ENCODE results near the gene MTRFR.
A peak's percentile ranks its signal among the peaks of the same experiment; 100 is the strongest.
"Not testable (repeated sequence)": the region's sequence is repeated elsewhere in the genome, so short reads cannot be mapped to it uniquely, and the experiment has no call there.

The MTRFR gene

GRCh38 chr12:123232807-123233504 lies at the start of gene MTRFR, which contains the start of gene MPHOSPH9:
Gene MTRFR (plus strand): TSS chr12:123233436. CDS start chr12:123253675, 20,239 bp downstream.
Gene MPHOSPH9 (minus strand): TSS chr12:123233141. CDS start chr12:123230364, 2,777 bp downstream.
- peak; percentile 100 for DNase-seq

- no peak for DNase-seq
Measured at GRCh38 chr12:123187637-123188036, 45.6 kb upstream of the MTRFR start.

- DNase-seq = no peak
Measured at GRCh38 chr12:123199936-123200335, 33.3 kb upstream of the MTRFR start.

- peak; percentile 8 for DNase-seq
Measured at GRCh38 chr12:123200414-123200813, 32.8 kb upstream of the MTRFR start.

GRCh38 chr12:123206794-123207193 lies 26.4 kb upstream of the MTRFR start:
- not testable (repeated sequence) for DNase-seq

- DNase-seq = not testable (repeated sequence)
Measured at GRCh38 chr12:123207815-123208214, 25.4 kb upstream of the MTRFR start.

GRCh38 chr12:123223241-123223668 lies 10.0 kb upstream of the MTRFR start:
- no peak for DNase-seq

- DNase-seq = no peak
Measured at GRCh38 chr12:123225443-123225842, 7.8 kb upstream of the MTRFR start.

- no peak for DNase-seq
Measured at GRCh38 chr12:123227581-123228258, 5.5 kb upstream of the MTRFR start.

- no peak for DNase-seq
Measured at GRCh38 chr12:123229051-123229450, 4.2 kb upstream of the MTRFR start.

- peak; percentile 92 for DNase-seq
Measured at GRCh38 chr12:123231931-123232330, 1.3 kb upstream of the MTRFR start.

GRCh38 chr12:123232472-123232806 lies 797 bp upstream of the MTRFR start:
- DNase-seq = no peak

- DNase-seq = peak; percentile 50
Measured at GRCh38 chr12:123233505-123234308, 471 bp downstream of the MTRFR start.

GRCh38 chr12:123237646-123238329 lies 4.6 kb downstream of the MTRFR start:
- DNase-seq = peak; percentile 71

- DNase-seq = no peak
Measured at GRCh38 chr12:123238330-123238682, 5.1 kb downstream of the MTRFR start.

GRCh38 chr12:123238961-123239360 lies 5.7 kb downstream of the MTRFR start:
- no peak for DNase-seq

- DNase-seq = peak; percentile 97
Measured at GRCh38 chr12:123242116-123242904, 9.1 kb downstream of the MTRFR start.

GRCh38 chr12:123243671-123244262 lies 10.5 kb downstream of the MTRFR start:
- peak; percentile 19 for DNase-seq

- no peak for DNase-seq
Measured at GRCh38 chr12:123245678-123246077, 12.4 kb downstream of the MTRFR start.

GRCh38 chr12:123248129-123248528 lies 14.9 kb downstream of the MTRFR start:
- not testable (repeated sequence) for DNase-seq

GRCh38 chr12:123248996-123249741 lies 15.9 kb downstream of the MTRFR start:
- DNase-seq = not testable (repeated sequence)

Data from NCI-H69 (cell line).